H1 (cell line): ENCODE results near the gene C22orf23. TPM values are rescaled to one million over a fixed set of nuclear protein-coding genes. Genes with fewer than 3 reads are reported as not detected.

ENCODE experiments used
- CTCF ChIA-PET: fragments of 300-600 bp; sonication (Branson Sonifier 250); formaldehyde crosslinking; loops from one replicate; lab custom pipeline; 2021; ENCODE audit not compliant: partially characterized antibody; lab: Charles Lee
- POLR2A ChIA-PET: fragments of 300-600 bp; sonication (Branson Sonifier 250); formaldehyde crosslinking; loops from one replicate; lab custom pipeline; 2021; ENCODE audit warnings: inconsistent platforms; ENCODE audit not compliant: partially characterized antibody; lab: Charles Lee
- DNase-seq, 2 experiments: peaks; one replicate each; pipeline versions ENCODE4 v3.0.0 to v3.0.0-alpha.2; 2010 to 2022; ENCODE audit warnings: low spot score in 2 of 2, low read depth in 1 of 2, mixed read lengths in 1 of 2
- FAIRE-seq: peaks from 2 replicates; lab custom pipeline; 2011; peaks lifted over from hg19 to GRCh38; lab: Jason Lieb, UNC
- H2AFZ ChIP-seq: 2 replicates; pipeline ENCODE4 v1.8.1; 2012; ENCODE audit warnings: low read length, inconsistent platforms
- H2AK5ac ChIP-seq: 2 replicates; pipeline ENCODE4 v1.6.1; 2013; ENCODE audit warnings: low read depth, low read length
- H2BK120ac ChIP-seq: replicated peaks from 2 replicates; pipeline ENCODE3; 2013; ENCODE audit warnings: low read depth, low read length, inconsistent platforms
- H2BK12ac ChIP-seq: 2 replicates; pipeline ENCODE4 v1.6.1; 2013; ENCODE audit warnings: low read depth, low read length
- H2BK15ac ChIP-seq: 2 replicates; pipeline ENCODE4 v1.6.1; 2013; ENCODE audit warnings: low read length
- H2BK20ac ChIP-seq: 2 replicates; pipeline ENCODE4 v1.6.1; 2013; ENCODE audit warnings: low read length
- H2BK5ac ChIP-seq: 2 replicates; pipeline ENCODE4 v1.6.1; 2013; ENCODE audit warnings: low read depth, low read length
- H3K14ac ChIP-seq: 2 replicates; pipeline ENCODE4 v1.6.1; 2013; ENCODE audit warnings: inconsistent platforms; ENCODE audit not compliant: insufficient read length
- H3K18ac ChIP-seq: 2 replicates; pipeline ENCODE4 v1.6.1; 2013; ENCODE audit warnings: low read length; ENCODE audit errors: extremely low read depth
- H3K23ac ChIP-seq: 2 replicates; pipeline ENCODE4 v1.6.1; 2013; ENCODE audit warnings: inconsistent platforms; ENCODE audit not compliant: insufficient read length
- H3K23me2 ChIP-seq: 2 replicates; pipeline ENCODE4 v1.6.1; 2013; ENCODE audit warnings: low read depth, low read length
- H3K27ac ChIP-seq: 2 replicates; pipeline ENCODE4 v1.6.1; 2011; ENCODE audit warnings: low read depth, low read length, inconsistent platforms
- H3K27me3 ChIP-seq, 4 experiments: replicated peaks in 1 of 4; 1 replicate in 1 of 4; 2 replicates in 3 of 4; pipeline versions ENCODE4 v1.6.1 to v1.8.1; 2011 to 2013; ENCODE audit warnings: low read length in 3 of 4, mild to moderate bottlenecking in 3 of 4, inconsistent platforms in 2 of 4, mixed read lengths in 2 of 4, moderate library complexity in 1 of 4; ENCODE audit not compliant: control insufficient read depth in 3 of 4, insufficient read depth in 3 of 4; ENCODE audit errors: extremely low read depth in 1 of 4
- H3K36me3 ChIP-seq, 4 experiments: 2 replicates each; pipeline versions ENCODE4 v1.6.1 to v1.8.1; 2011 to 2013; ENCODE audit warnings: mild to moderate bottlenecking in 4 of 4, low read length in 3 of 4, moderate library complexity in 2 of 4, control low read depth in 1 of 4, inconsistent platforms in 1 of 4; ENCODE audit not compliant: insufficient read depth in 4 of 4, control insufficient read depth in 2 of 4
- H3K4ac ChIP-seq: replicated peaks from 2 replicates; pipeline ENCODE3; 2013; ENCODE audit warnings: low read length, low read depth, mixed read lengths, inconsistent platforms; ENCODE audit not compliant: insufficient read length
- H3K4me1 ChIP-seq, 4 experiments: replicated peaks in 1 of 4; 1 replicate in 1 of 4; 2 replicates in 3 of 4; pipeline versions ENCODE4 v1.6.1 to v1.8.1; 2011 to 2013; ENCODE audit warnings: low read length in 3 of 4, inconsistent platforms in 2 of 4, mixed read lengths in 1 of 4; ENCODE audit not compliant: insufficient read depth in 4 of 4, control insufficient read depth in 3 of 4
- H3K4me2 ChIP-seq, 2 experiments: 2 replicates each; pipeline versions ENCODE4 v1.6.1 to v1.8.1; 2011 to 2013; ENCODE audit warnings: low read depth in 2 of 2, low read length in 2 of 2, control low read depth in 1 of 2, inconsistent platforms in 1 of 2, mild to moderate bottlenecking in 1 of 2; ENCODE audit not compliant: insufficient read depth in 1 of 2
- H3K4me3 ChIP-seq, 4 experiments: fragments of 200-600, 300-600 bp in 1 of 4; sonication (generic), shearing (Covaris generic), sonication (Bioruptor Twin) in 1 of 4; 2 replicates each; pipeline versions ENCODE4 v1.5.1 to v1.8.1; 2011 to 2016; ENCODE audit warnings: low read length in 4 of 4, low read depth in 3 of 4, control low read depth in 2 of 4, inconsistent platforms in 2 of 4, mild to moderate bottlenecking in 2 of 4, mixed read lengths in 1 of 4, moderate library complexity in 1 of 4; ENCODE audit not compliant: insufficient read depth in 2 of 4; ENCODE audit errors: extremely low read depth in 1 of 4
- H3K56ac ChIP-seq: replicated peaks from 2 replicates; pipeline ENCODE3; 2013; ENCODE audit warnings: low read depth, mild to moderate bottlenecking, mixed read lengths, low read length, inconsistent platforms; ENCODE audit not compliant: insufficient read length
- H3K79me1 ChIP-seq: 2 replicates; pipeline ENCODE4 v1.6.1; 2013; ENCODE audit warnings: low read depth, low read length, control low read depth
- H3K79me2 ChIP-seq, 2 experiments: 2 replicates each; pipeline versions ENCODE4 v1.6.1 to v1.8.1; 2012 to 2013; ENCODE audit warnings: low read length in 2 of 2, mild to moderate bottlenecking in 2 of 2, inconsistent platforms in 1 of 2; ENCODE audit not compliant: insufficient read depth in 2 of 2, control insufficient read depth in 1 of 2
- H3K9ac ChIP-seq, 4 experiments: replicated peaks in 1 of 4; 1 replicate in 1 of 4; 2 replicates in 3 of 4; pipeline versions ENCODE4 v1.6.1 to v1.8.1; 2011 to 2013; ENCODE audit warnings: low read depth in 3 of 4, low read length in 3 of 4, control low read depth in 2 of 4, mild to moderate bottlenecking in 2 of 4, moderate library complexity in 2 of 4, inconsistent platforms in 1 of 4; ENCODE audit errors: extremely low read depth in 1 of 4
- H3K9me3 ChIP-seq, 2 experiments: 2 replicates each; pipeline versions ENCODE4 v1.6.1 to v1.8.1; 2012 to 2013; ENCODE audit warnings: mild to moderate bottlenecking in 2 of 2, moderate library complexity in 2 of 2, control low read depth in 1 of 2, inconsistent platforms in 1 of 2, low read depth in 1 of 2, low read length in 1 of 2, mixed read lengths in 1 of 2; ENCODE audit not compliant: insufficient read depth in 2 of 2
- H4K20me1 ChIP-seq, 2 experiments: replicated peaks in 1 of 2; 2 replicates each; pipeline versions ENCODE3 to v1.8.1; 2011 to 2013; ENCODE audit warnings: inconsistent platforms in 2 of 2, low read length in 2 of 2, mild to moderate bottlenecking in 1 of 2; ENCODE audit not compliant: insufficient read depth in 2 of 2, control insufficient read depth in 1 of 2
- H4K5ac ChIP-seq: 2 replicates; pipeline ENCODE4 v1.6.1; 2013; ENCODE audit warnings: low read length, low read depth, mixed read lengths, inconsistent platforms; ENCODE audit not compliant: insufficient read length
- H4K8ac ChIP-seq: 2 replicates; pipeline ENCODE4 v1.8.0; 2013; ENCODE audit warnings: mild to moderate bottlenecking, moderate library complexity, low read length, inconsistent platforms; ENCODE audit not compliant: insufficient read depth; ENCODE audit errors: extremely low read depth
- H4K91ac ChIP-seq: replicated peaks from 2 replicates; pipeline ENCODE3; 2013; ENCODE audit warnings: low read length, mixed read lengths, inconsistent platforms; ENCODE audit not compliant: insufficient read length
- ASH2L ChIP-seq: fragments of 200-600, 300-600 bp; sonication (generic); IDR thresholded peaks from one replicate; pipeline ENCODE4 v1.7.1; 2017; ENCODE audit warnings: low read length
- ATF2 ChIP-seq: IDR thresholded peaks from 2 replicates; pipeline ENCODE4 v1.6.1; 2012; ENCODE audit warnings: low read length, inconsistent platforms
- CBX5 ChIP-seq: fragments of 300-800, 300-1000 bp; sonication (generic); IDR thresholded peaks from 2 replicates; pipeline ENCODE4 v1.7.1; 2016; ENCODE audit warnings: antibody characterized with exemption, low read length, low read depth
- CEBPB ChIP-seq: IDR thresholded peaks from 2 replicates; pipeline ENCODE4 v1.6.1; 2012; ENCODE audit warnings: low read depth, low read length
- CTBP2 ChIP-seq: IDR thresholded peaks from 2 replicates; pipeline ENCODE4 v1.7.0; 2011; ENCODE audit warnings: borderline replicate concordance, mild to moderate bottlenecking, moderate library complexity, mixed read lengths, low read length; ENCODE audit not compliant: insufficient read depth, insufficient read length
- KDM4A ChIP-seq: IDR thresholded peaks from one replicate; pipeline ENCODE4 v1.7.1; 2012; ENCODE audit warnings: low read depth, mild to moderate bottlenecking, moderate library complexity, low read length, inconsistent platforms; ENCODE audit not compliant: severe bottlenecking
- NRF1 ChIP-seq: IDR thresholded peaks from 2 replicates; pipeline ENCODE4 v1.6.1; 2011; ENCODE audit warnings: mild to moderate bottlenecking, low read depth, low read length, improper control_type of control experiment
- RNF2 ChIP-seq: fragments of 200-900, 300-1000 bp; sonication (generic); IDR thresholded peaks from 2 replicates; pipeline ENCODE4 v1.7.1; 2016; ENCODE audit warnings: borderline replicate concordance, low read depth, mild to moderate bottlenecking, antibody characterized with exemption, low read length; ENCODE audit not compliant: poor library complexity, severe bottlenecking; ENCODE audit errors: missing control alignments
- SP2 ChIP-seq: IDR thresholded peaks from 2 replicates; pipeline ENCODE4 v1.6.1; 2012; ENCODE audit warnings: mild to moderate bottlenecking, low read length, inconsistent platforms
- SP4 ChIP-seq: IDR thresholded peaks from 2 replicates; pipeline ENCODE4 v1.6.1; 2012; ENCODE audit warnings: low read length, inconsistent platforms
- TEAD4 ChIP-seq: IDR thresholded peaks from 2 replicates; pipeline ENCODE4 v1.6.1; 2012; ENCODE audit warnings: low read depth, low read length, inconsistent platforms, mixed read lengths
- WGBS, 2 experiments: shearing (Covaris generic) in 1 of 2; methylation state at CpG; one replicate each; pipeline versions ENCODE4 v1.1.6 to v1.1.7; 2013 to 2015; ENCODE audit warnings: low lambda C conversion rate in 2 of 2, mixed read lengths in 2 of 2, inconsistent platforms in 1 of 2, low coverage in 1 of 2, missing lambda C conversion rate in 1 of 2; ENCODE audit not compliant: insufficient replicate concordance in 2 of 2, insufficient coverage in 1 of 2, insufficient read length in 1 of 2; ENCODE audit errors: extremely low coverage in 1 of 2, missing lambda C conversion rate in 1 of 2; 5-methylcytosine and 5-hydroxymethylcytosine counted together
- polyA plus RNA-seq, 7 experiments: library from polyadenylated mRNA; depleted of rRNA in 3 of 7; stranded (reverse) in 5 of 7; unstranded in 2 of 7; fragments of >200 nt in 5 of 7; fragments of 200-250 nt in 2 of 7; gene quantifications; 1 replicate in 5 of 7; 2 replicates in 1 of 7; 4 replicates in 1 of 7; pipeline versions ENCODE4 v1.2.1 to v1.2.3, GENCODE V29; 2011 to 2013; ENCODE audit warnings: missing spikeins in 2 of 7, mixed read lengths in 2 of 7
- total RNA-seq: library from RNA; stranded (reverse); fragmentation: NEBNext Ultra II Directional; extraction: Animal tissue kit (Norgen Biotek cat#: 25700); gene quantifications from 2 replicates; pipeline ENCODE4 v1.2.1, GENCODE V29; 2021

C22orf23 gene
- total and polyA plus RNA-seq, 2 of the 8 experiments (the other 6 are each of a cell fraction or from before 2014, with no cell fraction given) = 0.50 to 0.54 TPM

GRCh38 chr22:37924386-37925065 is 28.9 kb downstream of the C22orf23 start:
- Histone ChIP-seq H3K9ac (no peak overlapping the region), H4K5ac (no peak overlapping the region)
- FAIRE-seq = no peak
- TF ChIP-seq NRF1 (no peak), RNF2 (no peak), ASH2L (no peak), CBX5 (no peak), SP2 (no peak), CTBP2 (no peak), TEAD4 (no peak), SP4 (no peak), KDM4A (no peak), ATF2 (no peak), CEBPB (no peak)

More at GRCh38 chr22:37924386-37925065, 28.9 kb downstream of the C22orf23 start:
- Histone ChIP-seq H3K4me1 (no peaks in the 10 kb centered on the region), H3K56ac (no peak overlapping the region), H3K14ac (no peak overlapping the region), H3K27ac (no peak overlapping the region), H2AFZ (no peak overlapping the region), H3K36me3 (peaks cover 3 to 13% (median 8%) of the 10 kb centered on the region in 4 experiments; a peak in 6 of 8 replicates), H4K20me1 (peaks cover 0 to 1% of the 10 kb centered on the region in 2 experiments), H3K4me2 (no peak overlapping the region), H2BK120ac (no peak overlapping the region), H3K23me2 (no peaks in the 10 kb centered on the region), H3K4me3 (no peak overlapping the region), H3K79me2 (no peaks in the 10 kb centered on the region), H3K18ac (no peak overlapping the region), H3K23ac (no peak overlapping the region), H3K4ac (no peak overlapping the region), H3K79me1 (no peaks in the 10 kb centered on the region), H2BK15ac (no peak overlapping the region), H3K9me3 (no peaks in the 10 kb centered on the region), H2AK5ac (no peak overlapping the region), H4K8ac (peak overlapping the region; percentile 51; the same call in 1 of the 2 replicates), H4K91ac (no peak overlapping the region), H2BK5ac (no peak overlapping the region), H2BK20ac (no peak overlapping the region), H3K27me3 (no peaks in the 10 kb centered on the region), H2BK12ac (no peak overlapping the region)
- CTCF ChIA-PET = interaction anchor here (0.8 to 2.9 kb wide), 7 partner anchors 9 to 263 kb away, joined by 3 to 13 read pairs (median 3); no protein-coding TSS in a partner anchor
- POLR2A ChIA-PET = interaction anchor here (0.6 to 1.1 kb wide), 4 partner anchors 8 to 29 kb away, joined by 3 to 5 read pairs (median 3); partner anchors contain the start of genes C22orf23, MICALL1 and POLR2F
- 87% methylated on average over 14 of the region's 18 CpGs; no CpG with 5 or more reads in 1 of the 2 experiments for WGBS, 2 experiments
- DNase-seq = no peak
